ENCODE measurements around the gene ADARB2.
A peak's percentile ranks its signal among the peaks of the same experiment; 100 is the strongest.

Gene ADARB2

GRCh38 chr10:1715821-1716220 lies 21.5 kb downstream of the ADARB2 start:
- in situ Hi-C loops (cut with MboI; ENCODE audit: low sequenced_read_pairs, unreplicated experiment), result no loop called here
- TF ChIP-seq, protein P1, sequence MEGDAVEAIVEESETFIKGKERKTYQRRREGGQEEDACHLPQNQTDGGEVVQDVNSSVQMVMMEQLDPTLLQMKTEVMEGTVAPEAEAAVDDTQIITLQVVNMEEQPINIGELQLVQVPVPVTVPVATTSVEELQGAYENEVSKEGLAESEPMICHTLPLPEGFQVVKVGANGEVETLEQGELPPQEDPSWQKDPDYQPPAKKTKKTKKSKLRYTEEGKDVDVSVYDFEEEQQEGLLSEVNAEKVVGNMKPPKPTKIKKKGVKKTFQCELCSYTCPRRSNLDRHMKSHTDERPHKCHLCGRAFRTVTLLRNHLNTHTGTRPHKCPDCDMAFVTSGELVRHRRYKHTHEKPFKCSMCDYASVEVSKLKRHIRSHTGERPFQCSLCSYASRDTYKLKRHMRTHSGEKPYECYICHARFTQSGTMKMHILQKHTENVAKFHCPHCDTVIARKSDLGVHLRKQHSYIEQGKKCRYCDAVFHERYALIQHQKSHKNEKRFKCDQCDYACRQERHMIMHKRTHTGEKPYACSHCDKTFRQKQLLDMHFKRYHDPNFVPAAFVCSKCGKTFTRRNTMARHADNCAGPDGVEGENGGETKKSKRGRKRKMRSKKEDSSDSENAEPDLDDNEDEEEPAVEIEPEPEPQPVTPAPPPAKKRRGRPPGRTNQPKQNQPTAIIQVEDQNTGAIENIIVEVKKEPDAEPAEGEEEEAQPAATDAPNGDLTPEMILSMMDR (IDR thresholded peaks at IDR 0.05; ENCODE audit: borderline replicate concordance, control extremely low read depth, extremely low read depth, insufficient read depth, missing control alignments), result peak; percentile 78
- DNase-seq (ENCODE audit: low spot score), result peak; percentile 62

DNA sequence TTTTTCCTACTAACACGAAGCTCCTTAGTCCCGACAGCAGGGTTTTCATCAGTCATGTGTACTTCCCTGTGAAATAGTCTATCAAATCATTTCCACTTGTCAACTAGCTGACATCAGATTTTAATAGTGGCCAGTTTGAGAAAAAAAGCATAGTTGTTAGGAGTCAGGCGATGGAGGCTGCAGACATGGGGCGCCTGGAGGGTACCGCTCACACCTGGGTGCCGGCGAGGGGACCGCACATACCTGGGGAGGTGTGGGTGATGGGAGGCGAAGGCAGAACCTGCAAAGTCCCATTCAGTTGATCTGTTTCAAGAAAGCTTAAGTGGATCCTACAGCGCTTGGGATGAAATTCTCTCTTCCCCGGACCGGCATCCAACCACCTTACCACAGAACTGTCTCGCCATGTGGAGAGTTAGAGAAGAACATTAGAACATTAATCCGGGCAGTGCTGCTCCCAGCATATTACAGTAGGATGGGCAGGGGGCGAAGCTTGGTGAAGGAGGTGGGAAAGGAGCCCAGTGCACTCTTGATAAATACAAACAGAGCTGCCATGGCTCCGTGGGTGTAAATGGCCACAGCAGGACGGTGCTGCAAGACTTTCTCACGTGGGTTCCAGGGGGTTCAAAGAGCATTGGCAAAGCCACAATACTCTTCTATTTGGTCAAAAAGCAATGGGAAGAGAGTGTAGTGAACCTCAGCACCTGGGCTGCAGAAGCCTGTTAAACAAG lies 24.2 kb downstream of the ADARB2 start:
- TF ChIP-seq, protein P1 (IDR thresholded peaks at IDR 0.05; ENCODE audit: borderline replicate concordance, control extremely low read depth, extremely low read depth, insufficient read depth, missing control alignments), result no peak
- no peak for DNase-seq (ENCODE audit: low spot score)
- in situ Hi-C loops (cut with MboI; ENCODE audit: low sequenced_read_pairs, unreplicated experiment), result no loop called here

DNA sequence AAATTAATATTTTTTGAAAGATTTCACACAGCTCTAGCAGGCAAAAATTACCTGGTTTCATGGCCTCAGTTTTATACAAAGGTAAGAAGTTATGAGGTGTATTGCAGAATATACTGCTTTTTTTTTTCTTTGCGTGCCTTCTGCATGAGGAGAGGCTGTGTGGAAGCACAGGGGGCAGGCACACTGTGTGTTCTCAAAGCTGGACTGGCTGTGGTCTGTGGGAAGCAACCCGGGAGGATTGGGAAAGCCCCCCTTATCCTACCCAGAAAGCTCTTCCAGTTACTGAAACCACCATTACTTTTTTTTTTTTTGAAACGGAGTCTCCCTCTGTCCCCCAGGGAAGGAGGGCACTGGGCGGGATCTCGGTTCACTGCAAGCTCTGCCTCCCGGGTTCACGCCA lies 25.0 kb downstream of the ADARB2 start:
- DNase-seq (ENCODE audit: low spot score), result peak; percentile 54
- TF ChIP-seq, protein P1 (IDR thresholded peaks at IDR 0.05; ENCODE audit: borderline replicate concordance, control extremely low read depth, extremely low read depth, insufficient read depth, missing control alignments), result no peak
- in situ Hi-C loops (cut with MboI; ENCODE audit: low sequenced_read_pairs, unreplicated experiment), result no loop called here

- in situ Hi-C loops (cut with MboI; ENCODE audit: low sequenced_read_pairs, unreplicated experiment), result no loop called here
- TF ChIP-seq, protein P1 (IDR thresholded peaks at IDR 0.05; ENCODE audit: borderline replicate concordance, control extremely low read depth, extremely low read depth, insufficient read depth, missing control alignments), result no peak
- no peak for DNase-seq (ENCODE audit: low spot score)
These were observed 28.2 kb downstream of the ADARB2 start for GRCh38 chr10:1709161-1709560.

GRCh38 chr10:1708746-1709145 lies 28.6 kb downstream of the ADARB2 start:
- no peak for DNase-seq (ENCODE audit: low spot score)
- TF ChIP-seq, protein P1 (IDR thresholded peaks at IDR 0.05; ENCODE audit: borderline replicate concordance, control extremely low read depth, extremely low read depth, insufficient read depth, missing control alignments), result no peak
- in situ Hi-C loops (cut with MboI; ENCODE audit: low sequenced_read_pairs, unreplicated experiment), result no loop called here

DNA sequence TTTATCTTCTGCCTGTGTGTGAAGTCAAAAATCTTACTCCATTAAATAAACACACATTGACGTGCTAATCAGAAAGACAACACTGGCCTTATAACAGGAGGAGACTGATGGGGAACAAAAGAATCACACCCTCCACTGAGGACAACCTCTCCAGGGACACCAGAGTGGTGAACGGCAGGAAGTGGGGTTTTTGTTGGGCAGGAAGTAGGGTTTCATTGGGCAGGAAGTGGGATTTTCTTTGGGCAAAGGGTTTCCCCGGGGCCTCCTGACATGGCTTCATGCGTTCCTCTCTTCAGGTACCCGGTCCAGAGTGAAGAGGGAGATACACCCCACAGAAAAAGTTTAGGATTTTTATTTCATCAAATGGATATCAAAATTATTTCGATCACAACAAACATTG lies 30.6 kb downstream of the ADARB2 start:
- DNase-seq (ENCODE audit: low spot score), result peak; percentile 40
- TF ChIP-seq, protein P1 (IDR thresholded peaks at IDR 0.05; ENCODE audit: borderline replicate concordance, control extremely low read depth, extremely low read depth, insufficient read depth, missing control alignments), result no peak
- in situ Hi-C loops (cut with MboI; ENCODE audit: low sequenced_read_pairs, unreplicated experiment), result no loop called here

Measured in GM13976 (cell line).